Activated CD8-positive, alpha-beta memory T cell treated with anti-CD3 and anti-CD28 coated beads for 24 hours (primary cell): ENCODE results near the gene B3GALT4.
A peak's percentile ranks its signal among the peaks of the same experiment; 100 is the strongest.
"Not testable (repeated sequence)": the region's sequence is repeated elsewhere in the genome, so short reads cannot be mapped to it uniquely, and the experiment has no call there.

Experiments used
- DNase-seq: peaks from one replicate; pipeline ENCODE4 v3.0.0-alpha.2; 2020

B3GALT4 gene

GRCh38 chr6:33272275-33273128 is 4.4 kb upstream of the B3GALT4 start:
- no peak for DNase-seq

DNA sequence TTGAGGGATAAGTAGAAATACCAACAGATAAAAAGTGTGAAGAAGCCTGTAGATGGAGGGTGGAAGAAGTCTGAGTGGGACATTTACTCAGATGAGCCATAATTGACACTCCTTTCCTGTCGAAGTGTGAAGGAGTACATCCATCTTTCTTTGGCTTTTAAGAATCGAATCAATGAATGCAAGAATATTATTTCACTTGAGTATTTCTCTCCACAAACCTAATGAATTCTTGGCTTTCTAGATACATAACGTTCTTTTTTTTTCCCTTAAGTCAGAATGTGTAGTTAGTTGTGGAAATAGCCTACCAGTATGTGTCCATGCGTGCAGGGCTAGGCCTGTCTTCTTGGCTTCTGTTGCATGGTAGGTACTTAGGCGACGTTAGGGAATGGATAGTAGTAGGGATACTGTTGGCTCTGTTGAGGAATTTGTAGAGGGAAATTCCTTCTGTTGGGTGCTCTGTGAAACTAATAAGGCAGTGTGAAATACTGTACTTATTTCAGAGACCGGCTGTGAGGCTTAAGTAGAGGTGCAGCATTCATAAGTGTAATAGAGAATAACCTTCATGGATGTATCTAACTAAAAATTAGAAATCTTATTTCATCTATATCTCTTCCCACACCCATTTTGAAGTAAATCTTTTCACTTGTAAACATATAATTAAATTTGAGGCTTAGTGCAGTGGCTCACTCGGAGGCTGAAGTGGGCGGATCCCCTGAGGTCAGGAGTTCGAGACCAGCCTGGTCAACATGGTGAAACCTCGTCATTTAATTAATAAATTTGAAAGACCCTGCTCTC is 3.6 kb upstream of the B3GALT4 start:
- DNase-seq: no peak

DNA sequence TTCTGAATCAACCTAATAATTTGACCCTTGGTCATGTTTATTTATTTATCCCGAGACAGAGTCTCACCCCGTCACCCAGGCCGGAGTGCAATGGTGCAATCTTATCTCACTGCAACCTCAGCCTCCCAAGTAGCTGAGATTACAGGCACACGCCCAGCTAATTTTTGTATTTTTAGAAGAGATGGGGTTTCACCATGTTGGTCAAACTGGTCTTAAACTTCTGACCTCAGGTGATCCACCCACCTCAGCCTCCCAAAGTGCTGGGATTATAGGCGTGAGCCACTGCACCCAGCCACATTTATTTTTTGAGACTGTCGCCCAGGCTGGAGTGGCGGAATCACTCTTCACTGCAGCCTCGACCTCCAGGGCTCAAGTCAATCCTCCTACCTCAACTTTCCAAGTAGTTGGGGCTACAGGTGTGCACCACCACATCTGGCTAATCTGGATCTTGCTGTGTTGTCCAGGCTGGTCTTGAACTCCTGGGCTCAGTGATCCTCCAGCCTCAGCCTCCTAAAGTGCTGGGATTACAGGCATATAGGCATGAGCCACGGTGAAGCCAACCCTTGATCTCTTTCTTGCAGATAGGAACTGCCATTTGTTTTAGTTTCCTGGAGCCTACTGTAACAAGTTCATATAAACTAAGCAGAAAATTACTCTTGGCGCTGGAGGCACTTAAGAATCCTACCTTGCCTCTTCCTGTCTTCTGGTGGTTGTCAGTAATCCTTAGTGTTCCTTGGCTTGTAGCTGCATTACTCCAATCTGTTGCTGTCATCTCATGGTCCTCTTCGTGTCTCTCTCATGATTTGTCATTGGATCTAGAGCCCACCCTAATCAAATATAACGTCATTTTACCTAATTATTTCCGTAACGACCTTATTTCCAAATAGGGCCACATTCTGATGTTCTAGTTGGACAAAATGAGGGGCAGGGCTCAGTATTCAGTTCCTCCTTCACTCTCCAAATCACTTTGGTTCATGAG is 2.7 kb upstream of the B3GALT4 start:
- DNase-seq: no peak

GRCh38 chr6:33275795-33276580 is 935 bp upstream of the B3GALT4 start:
- DNase-seq: not testable (repeated sequence)

DNA sequence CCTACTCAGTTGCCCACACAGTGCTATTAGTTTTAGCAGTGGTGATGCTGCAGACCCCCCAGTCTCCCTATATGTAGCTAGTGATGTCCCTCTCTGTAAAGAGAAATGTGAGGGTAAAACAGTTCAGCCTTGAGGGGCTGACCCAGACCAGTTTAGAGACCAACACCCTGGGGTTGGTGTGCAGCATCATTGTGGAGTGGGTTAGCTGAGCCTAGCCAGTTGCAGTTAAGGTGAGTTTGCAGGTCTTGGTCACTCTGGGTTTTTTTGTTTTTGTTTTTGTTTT is 401 bp upstream of the B3GALT4 start:
- DNase-seq: no peak

- DNase-seq: peak; percentile 82
Observed at GRCh38 chr6:33277663-33278391, 904 bp downstream of the B3GALT4 start.

DNA sequence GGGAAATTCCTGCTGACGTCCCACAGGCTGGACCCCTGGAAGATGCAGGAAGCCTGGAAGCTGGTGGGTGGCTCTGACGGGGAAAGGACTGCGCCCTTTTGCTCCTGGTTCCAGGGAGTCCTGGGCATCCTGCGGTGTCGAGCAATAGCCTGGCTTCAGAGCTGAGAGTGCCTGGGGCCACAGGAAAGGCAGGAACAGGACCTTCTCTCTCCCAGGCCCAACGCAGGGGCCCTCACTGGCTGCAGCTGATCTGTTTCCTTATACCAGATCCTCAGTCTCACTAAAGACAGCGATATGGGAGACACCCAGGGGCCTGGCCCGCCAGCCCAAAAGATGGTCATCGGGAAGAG is 1.4 kb downstream of the B3GALT4 start:
- DNase-seq: no peak

GRCh38 chr6:33278810-33279209 is 1.9 kb downstream of the B3GALT4 start:
- DNase-seq: no peak

DNA sequence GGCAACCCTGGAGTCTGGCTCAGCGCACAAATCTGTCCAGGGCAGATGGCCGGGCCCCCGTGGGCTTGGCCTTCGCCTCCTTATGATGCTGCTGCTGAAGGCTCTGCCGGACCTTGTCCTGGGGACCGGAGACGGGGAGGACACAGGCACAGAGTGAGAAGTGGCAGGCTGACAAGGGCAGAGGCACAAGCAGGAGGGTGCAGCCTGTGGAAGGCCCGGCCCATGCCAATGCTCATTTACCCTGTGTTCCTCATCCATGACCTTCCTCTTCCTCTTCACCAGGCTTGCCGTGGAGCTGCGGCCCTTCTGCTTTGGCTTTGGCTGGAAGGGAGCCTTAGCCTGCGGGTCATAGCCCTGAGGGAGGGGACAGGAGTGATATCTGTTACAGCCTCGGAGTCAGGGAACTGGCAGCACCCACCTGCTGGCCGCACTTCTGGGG is 2.4 kb downstream of the B3GALT4 start:
- no peak for DNase-seq

DNA sequence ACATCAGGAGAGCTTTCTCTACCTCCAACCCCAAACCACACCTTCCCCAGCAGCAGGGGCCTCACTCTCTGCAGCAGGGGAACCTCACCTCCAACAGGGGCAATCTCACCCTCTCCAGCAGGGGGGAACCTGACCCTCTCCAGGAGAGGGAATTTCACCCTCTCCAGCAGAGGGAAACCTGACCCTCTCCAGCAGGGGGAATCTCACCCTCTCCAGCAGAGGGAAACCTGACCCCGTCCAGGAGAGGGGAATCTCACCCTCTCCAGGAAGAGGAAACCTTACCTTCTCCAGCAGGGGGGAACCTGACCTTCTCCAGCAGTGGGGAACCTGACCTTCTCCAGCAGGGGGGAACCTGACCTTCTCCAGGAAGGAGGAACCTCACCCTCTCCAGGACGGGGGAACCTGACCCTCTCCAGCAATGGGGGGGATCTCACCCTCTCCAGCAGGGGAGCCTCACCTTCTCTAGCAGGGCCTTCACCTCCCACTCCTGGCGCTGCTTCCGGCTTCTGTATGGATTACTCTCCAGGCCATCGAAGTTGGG is 3.1 kb downstream of the B3GALT4 start:
- no peak for DNase-seq

GRCh38 chr6:33280539-33280938 is 3.6 kb downstream of the B3GALT4 start:
- DNase-seq: no peak

- DNase-seq: not testable (repeated sequence)
Observed at GRCh38 chr6:33285214-33285613, 8.3 kb downstream of the B3GALT4 start.

GRCh38 chr6:33286946-33287914 is 10.3 kb downstream of the B3GALT4 start:
- DNase-seq: no peak

DNA sequence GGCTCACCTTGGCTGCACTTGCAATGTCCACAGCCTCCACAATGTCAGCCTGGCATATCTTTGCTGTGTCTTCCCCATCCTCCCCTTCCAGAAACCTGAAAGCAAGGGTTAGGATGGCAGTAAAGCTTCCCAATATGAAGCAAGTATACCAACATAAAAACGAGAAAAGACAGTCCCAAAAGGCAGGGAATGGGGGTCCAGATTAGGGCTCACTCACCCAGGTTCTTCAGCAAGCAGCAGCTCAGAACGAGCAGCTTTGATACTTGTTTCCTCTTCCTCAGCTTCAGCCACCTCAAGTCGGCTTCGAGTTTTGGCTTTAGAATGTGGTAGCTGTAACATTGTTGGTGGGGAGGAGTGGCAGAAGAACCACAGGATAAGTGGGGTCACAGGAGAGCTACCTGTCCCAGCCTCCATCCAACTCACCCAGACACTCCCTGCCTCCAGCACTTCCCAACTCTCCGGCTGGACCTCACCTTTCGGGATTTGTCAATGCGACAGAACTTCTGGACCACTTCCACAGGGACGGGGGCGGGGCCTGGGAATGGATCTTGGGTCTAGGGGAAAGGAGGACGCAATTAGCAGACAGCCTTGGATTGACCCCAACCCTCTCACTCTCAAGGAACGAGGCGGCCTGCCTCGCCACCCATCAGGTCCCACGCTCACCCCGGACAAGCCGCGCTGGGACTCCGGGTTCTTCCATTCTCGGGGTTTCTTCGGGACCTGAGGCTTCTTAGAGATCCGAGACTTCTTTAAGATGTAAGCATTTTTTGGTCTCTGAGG is 11.4 kb downstream of the B3GALT4 start:
- DNase-seq: no peak

DNA sequence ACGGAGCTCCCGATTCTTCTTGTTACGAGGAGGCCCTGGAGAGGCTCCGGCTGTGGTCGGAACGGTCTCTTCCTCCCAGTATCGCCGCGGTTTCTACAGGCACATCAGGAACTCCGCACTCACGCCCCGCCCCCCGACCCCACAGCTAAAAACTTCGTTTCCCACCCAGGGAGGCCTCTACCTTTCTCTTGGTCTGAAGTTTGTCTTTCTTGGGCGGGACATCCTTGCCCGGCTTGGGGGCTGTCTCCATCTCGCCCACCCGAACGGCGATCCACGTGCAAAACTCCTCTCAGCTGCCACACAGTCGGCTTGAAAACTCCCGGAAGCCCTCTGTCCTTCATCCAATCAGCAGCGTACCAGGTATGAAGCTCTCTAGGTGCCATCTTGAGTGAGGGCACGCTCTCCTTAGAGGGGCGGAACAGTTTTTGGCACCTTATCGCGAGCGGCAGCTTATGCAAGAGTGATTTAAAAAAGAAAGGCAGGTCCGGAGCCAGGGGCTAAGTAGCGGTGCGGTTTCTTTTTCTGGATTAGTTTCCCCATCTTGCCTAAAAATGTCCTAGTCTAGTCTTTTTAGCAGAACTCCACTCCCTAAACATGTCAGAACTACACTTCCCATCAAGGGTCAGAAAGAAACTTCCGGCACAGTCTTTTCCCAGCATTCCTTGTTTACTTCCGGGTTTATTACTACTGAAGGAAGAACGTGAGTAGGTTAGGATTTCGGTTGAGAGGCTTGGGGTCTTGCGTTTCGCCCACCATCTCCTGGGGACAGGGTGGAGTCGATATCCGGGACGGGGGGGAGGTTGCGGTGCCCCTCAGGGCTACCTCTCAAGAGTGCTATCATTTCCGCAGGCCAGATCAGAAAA is 12.2 kb downstream of the B3GALT4 start, which contains the start of the genes PFDN6 and WDR46:
PFDN6 (plus strand) TSS at position 681 of the 863 bp plus-strand sequence. CDS start 256 bp downstream, outside the sequence.
WDR46 (minus strand) TSS at position 319 of the 863 bp plus-strand sequence; CDS start at position 250, 69 bp downstream.
- peak; percentile 90 for DNase-seq

DNA sequence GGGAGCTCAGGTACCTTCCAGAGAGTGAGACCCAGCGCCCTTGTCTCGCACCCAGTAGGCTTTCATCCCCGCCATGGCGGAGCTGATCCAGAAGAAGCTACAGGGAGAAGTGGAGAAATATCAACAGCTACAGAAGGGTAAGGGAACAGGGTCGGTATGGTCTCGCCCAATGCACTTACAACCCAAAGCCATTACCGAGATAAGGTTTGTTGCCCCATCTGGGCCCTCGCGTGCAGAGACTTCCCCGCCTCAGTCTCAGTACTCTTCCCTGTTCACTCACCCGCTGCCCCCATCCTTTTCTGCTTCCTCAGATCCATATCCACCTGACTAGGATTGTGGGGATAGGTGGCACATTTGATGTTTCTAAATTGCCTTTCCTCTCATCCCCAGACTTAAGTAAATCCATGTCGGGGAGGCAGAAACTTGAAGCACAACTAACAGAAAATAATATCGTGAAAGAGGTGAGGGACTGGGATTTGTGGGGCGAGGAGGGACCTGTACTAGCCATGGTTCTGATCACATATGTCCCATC is 12.9 kb downstream of the B3GALT4 start:
- DNase-seq: no peak

DNA sequence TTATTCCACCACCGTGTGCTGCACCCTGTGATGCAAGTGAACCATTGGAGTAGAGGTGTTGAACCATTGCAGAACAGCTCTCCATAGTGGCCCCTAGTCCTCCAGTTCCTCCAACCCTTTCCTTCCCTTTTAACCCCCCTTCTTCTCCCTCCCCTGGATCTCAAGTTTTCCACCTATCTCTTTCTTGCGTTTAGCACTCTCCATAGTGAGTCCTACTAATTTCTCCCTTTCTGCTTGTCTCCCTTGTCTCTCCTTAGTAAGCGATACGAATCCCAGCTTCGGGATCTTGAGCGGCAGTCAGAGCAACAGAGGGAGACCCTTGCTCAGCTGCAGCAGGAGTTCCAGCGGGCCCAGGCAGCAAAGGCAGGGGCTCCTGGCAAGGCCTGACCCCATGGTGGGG is 13.5 kb downstream of the B3GALT4 start:
- no peak for DNase-seq
